SK-N-SH treated with all-trans-retinoic acid at 6 μM for 48 hours (cell line): ENCODE measurements around the gene GNAI1.
A peak's percentile ranks its signal among the peaks of the same experiment; 100 is the strongest.

Experiments used
- ATAC-seq: fragments of 200-7000 bp; cut with Tn5 transposase; 3 replicates; pipeline ENCODE4 v1.9.1; 2020; ENCODE audit warnings: mild to moderate bottlenecking, moderate library complexity
- ARNTL ChIP-seq: fragments of 450-650 bp; formaldehyde crosslinking; IDR thresholded peaks from 2 replicates; pipeline ENCODE4 v1.5.0; 2020; ENCODE audit warnings: low read depth, mild to moderate bottlenecking, moderate library complexity, borderline replicate concordance
- BACH2 ChIP-seq: fragments of 250-450 bp; sonication (Bioruptor Pico); IDR thresholded peaks from 2 replicates; pipeline ENCODE4 v1.9.0; 2021; ENCODE audit warnings: mild to moderate bottlenecking, borderline replicate concordance
- CREB5 ChIP-seq: fragments of 250-450 bp; sonication (Bioruptor Pico); IDR thresholded peaks from 2 replicates; pipeline ENCODE4 v1.5.1; 2020; ENCODE audit warnings: low read depth, mild to moderate bottlenecking, moderate library complexity
- CSDC2 ChIP-seq: fragments of 250-450 bp; sonication (Bioruptor Pico); IDR thresholded peaks from 2 replicates; pipeline ENCODE4 v1.5.0; 2020; ENCODE audit warnings: mild to moderate bottlenecking, moderate library complexity
- GLIS3 ChIP-seq: fragments of 250-450 bp; sonication (Bioruptor Pico); IDR thresholded peaks from 2 replicates; pipeline ENCODE4 v1.5.0; 2020; ENCODE audit warnings: mild to moderate bottlenecking, moderate library complexity
- ISL1 ChIP-seq: fragments of 250-450 bp; sonication (Bioruptor Pico); IDR thresholded peaks from 2 replicates; pipeline ENCODE4 v2.1.2; 2022; ENCODE audit warnings: mild to moderate bottlenecking, moderate library complexity
- OSR1 ChIP-seq: fragments of 250-450 bp; sonication (Bioruptor Pico); IDR thresholded peaks from 2 replicates; pipeline ENCODE4 v1.8.0; 2022; ENCODE audit warnings: moderate library complexity, mild to moderate bottlenecking, inconsistent platforms
- PATZ1 ChIP-seq: fragments of 250-450 bp; sonication (Bioruptor Pico); IDR thresholded peaks from 2 replicates; pipeline ENCODE4 v1.8.0; 2020; ENCODE audit warnings: mild to moderate bottlenecking, moderate library complexity, borderline replicate concordance
- POU6F1 ChIP-seq: fragments of 250-450 bp; sonication (Bioruptor Pico); IDR thresholded peaks from 2 replicates; pipeline ENCODE4 v1.8.0; 2021; ENCODE audit warnings: low read depth, mild to moderate bottlenecking, moderate library complexity, borderline replicate concordance
- PPARA ChIP-seq: fragments of 250-450 bp; sonication (Bioruptor Pico); IDR thresholded peaks from 2 replicates; pipeline ENCODE4 v1.5.0; 2020; ENCODE audit warnings: mild to moderate bottlenecking, borderline replicate concordance
- RARB ChIP-seq: fragments of 250-450 bp; sonication (Bioruptor Pico); IDR thresholded peaks from 2 replicates; pipeline ENCODE4 v1.8.0; 2021; ENCODE audit warnings: mild to moderate bottlenecking, moderate library complexity
- SNAI2 ChIP-seq: fragments of 250-450 bp; sonication (Bioruptor Pico); IDR thresholded peaks from 2 replicates; pipeline ENCODE4 v1.5.0; 2020; ENCODE audit warnings: mild to moderate bottlenecking, moderate library complexity
- TCF4 ChIP-seq: fragments of 250-450 bp; sonication (Bioruptor Pico); IDR thresholded peaks from 2 replicates; pipeline ENCODE4 v1.8.0; 2021; ENCODE audit warnings: mild to moderate bottlenecking, moderate library complexity, borderline replicate concordance
- TOX ChIP-seq: fragments of 250-450 bp; sonication (Bioruptor Pico); IDR thresholded peaks from 2 replicates; pipeline ENCODE4 v1.8.0; 2021; ENCODE audit warnings: mild to moderate bottlenecking, moderate library complexity, borderline replicate concordance
- ZC3H10 ChIP-seq: fragments of 250-450 bp; sonication (Bioruptor Pico); IDR thresholded peaks from 2 replicates; pipeline ENCODE4 v1.5.1; 2021; ENCODE audit warnings: mild to moderate bottlenecking, moderate library complexity
- ZFP3 ChIP-seq: fragments of 250-450 bp; sonication (Bioruptor Pico); IDR thresholded peaks from 2 replicates; pipeline ENCODE4 v1.5.0; 2020; ENCODE audit warnings: mild to moderate bottlenecking, moderate library complexity
- ZFP30 ChIP-seq: fragments of 450-650 bp; formaldehyde crosslinking; IDR thresholded peaks from 2 replicates; pipeline ENCODE4 v1.5.0; 2022; ENCODE audit warnings: mild to moderate bottlenecking, moderate library complexity
- ZNF565 ChIP-seq: fragments of 450-650 bp; formaldehyde crosslinking; conservative IDR thresholded peaks from 2 replicates; pipeline ENCODE4 v1.5.0; 2020; ENCODE audit warnings: low read depth, mild to moderate bottlenecking, moderate library complexity
- TF ChIP-seq, protein P1 (sequence below): fragments of 250-450 bp; sonication (Bioruptor Pico); IDR thresholded peaks from 2 replicates; pipeline ENCODE4 v1.5.1; 2021; ENCODE audit warnings: mild to moderate bottlenecking, moderate library complexity

GNAI1 gene

GRCh38 chr7:80199051-80199450 is 64.4 kb downstream of the GNAI1 start:
- ATAC-seq = no peak
- TF ChIP-seq ZFP3 (no peak), CREB5 (no peak), ISL1 (CRISPR knock-in tag) (no peak), TOX (no peak)

- TF ChIP-seq ISL1 (CRISPR knock-in tag) (no peak), TCF4 (CRISPR knock-in tag) (peak; percentile 56), POU6F1 (CRISPR knock-in tag) (no peak)
Observed at GRCh38 chr7:80204454-80204853, 69.8 kb downstream of the GNAI1 start.

GRCh38 chr7:80204919-80205318 is 70.3 kb downstream of the GNAI1 start:
- TF ChIP-seq GLIS3 (CRISPR knock-in tag) (no peak), ZNF565 (no peak)
- no peak for ATAC-seq

More at GRCh38 chr7:80204454-80204853, 69.8 kb downstream of the GNAI1 start:
- no peak for ATAC-seq

- no peak for ATAC-seq
Observed at GRCh38 chr7:80206763-80207162, 72.1 kb downstream of the GNAI1 start.

GRCh38 chr7:80207501-80207900 is 72.9 kb downstream of the GNAI1 start:
- TF ChIP-seq ZNF565 (no peak), ZFP30 (CRISPR knock-in tag) (no peak)
- TF ChIP-seq, all 23 proteins: peak for 0
- no peak for ATAC-seq

More at GRCh38 chr7:80206763-80207162, 72.1 kb downstream of the GNAI1 start:
- TF ChIP-seq ZNF565 (no peak), ZFP30 (CRISPR knock-in tag) (no peak), PATZ1 (CRISPR knock-in tag) (no peak)

- TF ChIP-seq ZFP3 (no peak), BACH2 (CRISPR knock-in tag) (no peak), CSDC2 (CRISPR knock-in tag) (no peak), OSR1 (CRISPR knock-in tag) (no peak), CREB5 (no peak), TCF4 (CRISPR knock-in tag) (no peak), ZC3H10 (CRISPR knock-in tag) (no peak), SNAI2 (CRISPR knock-in tag) (no peak), POU6F1 (CRISPR knock-in tag) (no peak), TOX (no peak), ARNTL (CRISPR knock-in tag) (no peak), PATZ1 (CRISPR knock-in tag) (no peak), PPARA (CRISPR knock-in tag) (no peak), GLIS3 (CRISPR knock-in tag) (no peak), RARB (CRISPR knock-in tag) (no peak)
- TF ChIP-seq, protein P1, sequence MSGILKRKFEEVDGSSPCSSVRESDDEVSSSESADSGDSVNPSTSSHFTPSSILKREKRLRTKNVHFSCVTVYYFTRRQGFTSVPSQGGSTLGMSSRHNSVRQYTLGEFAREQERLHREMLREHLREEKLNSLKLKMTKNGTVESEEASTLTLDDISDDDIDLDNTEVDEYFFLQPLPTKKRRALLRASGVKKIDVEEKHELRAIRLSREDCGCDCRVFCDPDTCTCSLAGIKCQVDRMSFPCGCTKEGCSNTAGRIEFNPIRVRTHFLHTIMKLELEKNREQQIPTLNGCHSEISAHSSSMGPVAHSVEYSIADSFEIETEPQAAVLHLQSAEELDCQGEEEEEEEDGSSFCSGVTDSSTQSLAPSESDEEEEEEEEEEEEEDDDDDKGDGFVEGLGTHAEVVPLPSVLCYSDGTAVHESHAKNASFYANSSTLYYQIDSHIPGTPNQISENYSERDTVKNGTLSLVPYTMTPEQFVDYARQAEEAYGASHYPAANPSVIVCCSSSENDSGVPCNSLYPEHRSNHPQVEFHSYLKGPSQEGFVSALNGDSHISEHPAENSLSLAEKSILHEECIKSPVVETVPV (CRISPR knock-in tag) = no peak
Observed at GRCh38 chr7:80208700-80209099, 74.1 kb downstream of the GNAI1 start.

More at GRCh38 chr7:80208700-80209099, 74.1 kb downstream of the GNAI1 start:
- ATAC-seq = no peak; the same call in 2 of the 3 replicates
